HG03280 (cell line): ENCODE data around the gene GADD45GIP1.
"Not testable (repeated sequence)": the region's sequence is repeated elsewhere in the genome, so short reads cannot be mapped to it uniquely, and the experiment has no call there.

Source experiments
- ATAC-seq: cut with Tn5 transposase; IDR thresholded peaks from one replicate; pipeline ENCODE4 v1.9.1; 2021; ENCODE audit warnings: mild to moderate bottlenecking, moderate library complexity; ENCODE audit not compliant: unreplicated experiment

GADD45GIP1 gene

GRCh38 chr19:12965017-12965811 is 8.2 kb upstream of the GADD45GIP1 start:
- ATAC-seq = peak; percentile 81

DNA sequence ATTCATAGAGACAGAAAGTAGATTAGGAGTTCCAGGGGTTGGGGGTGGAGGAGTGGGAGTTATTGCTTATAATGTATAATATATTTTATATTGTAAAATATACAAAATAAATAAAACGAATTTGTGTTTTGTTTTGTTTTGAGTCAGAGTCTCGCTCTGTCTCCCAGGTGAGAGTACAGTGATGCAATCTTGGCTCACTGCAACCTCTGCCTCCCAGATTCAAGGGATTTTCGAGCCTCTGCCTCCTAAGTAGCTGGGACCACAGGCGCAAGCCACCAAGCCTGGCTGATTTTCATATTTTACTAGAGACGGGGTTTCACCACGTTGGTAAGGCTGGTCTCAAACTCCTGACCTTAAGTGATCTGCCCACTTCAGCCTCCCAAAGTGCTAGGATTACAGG is 2.5 kb upstream of the GADD45GIP1 start:
- no peak for ATAC-seq

DNA sequence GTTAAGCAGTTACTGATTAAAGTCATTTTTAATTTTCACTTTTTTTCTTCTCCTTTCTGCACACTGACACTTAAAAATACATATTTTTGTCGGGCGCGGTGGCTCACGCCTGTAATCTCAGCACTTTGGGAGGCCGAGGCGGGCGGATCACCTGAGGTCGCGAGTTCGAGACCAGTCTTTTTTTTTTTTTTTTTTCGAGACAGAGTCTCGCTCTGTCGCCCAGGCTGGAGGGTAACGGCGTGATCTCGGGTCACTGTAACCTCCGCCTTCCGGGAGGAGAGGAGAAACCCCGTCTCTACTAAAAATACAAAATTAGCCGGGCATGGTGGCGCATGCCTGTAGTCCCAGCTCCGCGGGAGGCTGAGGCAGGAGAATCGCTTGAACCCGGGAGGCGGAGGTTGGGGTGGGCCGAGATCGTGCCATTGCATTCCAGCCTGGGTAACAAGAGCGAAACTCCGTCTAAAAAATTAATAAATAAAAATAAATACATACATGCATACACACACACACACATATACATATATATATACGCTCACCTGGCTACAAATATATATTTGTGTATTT is 448 bp upstream of the GADD45GIP1 start:
- peak; percentile 8 for ATAC-seq

DNA sequence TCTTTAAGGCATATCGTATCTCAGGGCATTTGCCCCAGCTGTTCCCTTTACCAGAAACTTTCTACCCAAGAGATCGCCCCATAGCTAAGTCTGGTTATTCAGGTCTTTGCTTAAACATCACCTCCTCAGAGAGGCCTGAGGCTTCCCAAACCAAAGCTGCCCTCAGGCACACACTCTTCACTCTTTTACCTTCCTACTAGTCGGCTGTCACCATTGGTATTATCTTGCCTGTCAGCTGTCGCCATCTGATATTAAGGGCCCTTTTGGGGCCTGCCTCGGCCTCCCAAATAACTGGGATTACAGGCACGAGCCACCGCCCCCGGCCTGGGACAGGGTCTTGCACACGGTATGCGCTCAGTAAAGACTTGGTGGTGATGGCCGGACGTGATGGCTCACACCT is 1.0 kb downstream of the GADD45GIP1 start:
- ATAC-seq = no peak

DNA sequence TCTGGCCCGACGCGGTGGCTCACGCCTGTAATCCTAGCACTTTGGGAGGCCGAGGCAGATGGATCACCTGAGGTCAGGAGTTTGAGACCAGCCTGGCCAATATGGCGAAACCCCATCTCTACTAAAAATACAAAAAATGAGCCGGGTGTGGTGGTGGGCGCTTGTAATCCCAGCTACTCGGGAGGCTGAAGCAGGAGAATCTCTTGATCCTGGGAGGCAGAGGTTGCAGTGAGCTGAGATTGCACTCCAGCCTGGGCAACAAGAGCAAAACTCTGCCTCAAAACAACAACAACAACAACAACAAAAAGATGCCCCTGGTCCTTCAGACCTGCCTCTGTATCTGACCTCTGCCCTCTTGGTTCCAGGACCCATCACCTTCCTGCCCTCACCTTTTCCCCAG is 1.4 kb downstream of the GADD45GIP1 start:
- not testable (repeated sequence) for ATAC-seq

DNA sequence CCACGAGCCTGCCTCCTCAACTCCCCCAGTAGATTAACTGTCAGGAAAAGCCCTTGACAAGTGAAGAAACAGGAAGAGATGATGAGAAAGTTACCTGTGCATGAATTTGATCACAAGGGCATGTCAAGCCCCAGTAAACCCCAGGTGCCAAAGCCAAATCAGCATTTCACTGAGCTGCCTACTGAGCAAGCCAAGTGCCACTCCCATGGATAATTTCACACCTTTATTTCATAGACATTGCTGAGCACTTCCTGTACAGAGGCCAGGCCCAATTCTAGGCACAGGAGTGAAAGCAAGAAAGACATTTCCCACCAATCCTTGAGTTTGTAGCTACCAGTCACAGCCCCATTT is 2.4 kb downstream of the GADD45GIP1 start:
- ATAC-seq = no peak

DNA sequence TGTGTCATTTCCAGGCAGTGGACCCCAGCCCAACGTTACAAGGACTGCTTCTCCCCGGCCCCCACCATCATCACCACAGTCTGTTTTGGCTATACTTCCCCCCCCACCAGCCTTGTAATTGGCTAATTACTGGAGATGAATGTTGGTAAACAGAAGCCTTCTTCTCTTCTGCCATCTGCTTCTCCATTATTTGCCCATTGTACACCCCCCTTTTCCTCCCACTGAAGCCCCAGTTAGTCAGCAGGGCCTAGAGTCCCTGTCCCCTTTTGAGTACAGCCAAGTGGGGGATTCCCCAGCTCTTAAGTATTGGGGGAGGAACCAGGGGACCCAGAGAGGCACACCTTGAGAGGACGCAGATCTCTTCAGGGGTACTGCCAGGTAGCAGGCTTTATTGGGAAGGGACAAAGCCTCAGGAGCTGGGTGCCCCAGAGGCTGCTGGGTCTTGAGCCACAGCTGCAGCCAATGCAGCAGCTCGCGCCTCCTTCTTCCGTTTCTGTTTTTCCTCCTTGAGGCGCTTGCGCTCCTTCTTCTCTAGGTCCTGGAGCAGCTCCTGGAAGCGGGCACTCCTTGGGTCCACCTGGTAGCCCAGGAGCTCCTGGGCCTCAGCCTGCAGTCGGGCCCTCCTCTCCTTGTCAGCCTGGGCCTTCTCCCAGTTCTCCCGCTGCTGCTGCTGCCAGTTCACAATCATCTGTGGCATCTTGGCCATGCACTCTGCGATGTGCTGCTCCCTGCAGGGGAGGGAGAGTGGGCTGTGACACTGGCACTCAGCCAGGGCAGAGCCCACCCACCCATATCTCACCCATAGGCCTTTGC is 3.0 kb downstream of the GADD45GIP1 start:
- ATAC-seq = no peak

GRCh38 chr19:12953138-12953798 is 3.8 kb downstream of the GADD45GIP1 start:
- no peak for ATAC-seq

- no peak for ATAC-seq
Observed at GRCh38 chr19:12952488-12953137, 4.4 kb downstream of the GADD45GIP1 start.

- not testable (repeated sequence) for ATAC-seq
Observed at GRCh38 chr19:12952050-12952449, 5.0 kb downstream of the GADD45GIP1 start.

- ATAC-seq = no peak
Observed at GRCh38 chr19:12949363-12950283, 7.4 kb downstream of the GADD45GIP1 start.

DNA sequence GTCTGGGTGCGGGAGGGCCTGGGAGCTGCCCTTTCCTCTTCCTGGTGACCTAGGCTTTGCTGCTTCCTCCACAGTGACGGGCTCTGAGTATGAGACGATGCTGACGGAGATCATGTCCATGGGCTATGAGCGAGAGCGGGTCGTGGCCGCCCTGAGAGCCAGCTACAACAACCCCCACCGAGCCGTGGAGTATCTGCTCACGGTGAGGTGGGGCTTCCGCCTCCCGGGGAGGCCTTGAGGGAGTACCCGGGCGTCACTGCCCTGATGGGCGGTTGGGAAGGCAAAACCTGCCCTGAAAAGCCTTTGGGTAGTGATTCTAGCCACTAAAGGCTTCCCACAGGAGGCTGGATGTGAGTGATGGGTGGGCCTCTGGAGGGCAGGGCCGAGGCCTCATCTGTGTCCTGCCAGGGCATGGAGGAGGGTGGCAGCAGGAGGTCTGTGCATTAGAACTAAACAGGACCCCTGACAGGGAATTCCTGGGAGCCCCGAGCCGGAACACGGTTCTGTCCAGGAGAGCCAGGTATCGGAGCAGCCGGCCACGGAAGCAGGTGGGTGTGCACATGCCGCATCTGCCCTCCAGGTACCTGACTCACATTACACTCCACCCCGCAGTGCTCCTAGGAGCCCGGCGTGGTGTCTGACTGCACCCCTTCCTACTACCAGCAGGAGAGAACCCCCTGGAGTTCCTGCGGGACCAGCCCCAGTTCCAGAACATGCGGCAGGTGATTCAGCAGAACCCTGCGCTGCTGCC is 8.2 kb downstream of the GADD45GIP1 start:
- no peak for ATAC-seq

DNA sequence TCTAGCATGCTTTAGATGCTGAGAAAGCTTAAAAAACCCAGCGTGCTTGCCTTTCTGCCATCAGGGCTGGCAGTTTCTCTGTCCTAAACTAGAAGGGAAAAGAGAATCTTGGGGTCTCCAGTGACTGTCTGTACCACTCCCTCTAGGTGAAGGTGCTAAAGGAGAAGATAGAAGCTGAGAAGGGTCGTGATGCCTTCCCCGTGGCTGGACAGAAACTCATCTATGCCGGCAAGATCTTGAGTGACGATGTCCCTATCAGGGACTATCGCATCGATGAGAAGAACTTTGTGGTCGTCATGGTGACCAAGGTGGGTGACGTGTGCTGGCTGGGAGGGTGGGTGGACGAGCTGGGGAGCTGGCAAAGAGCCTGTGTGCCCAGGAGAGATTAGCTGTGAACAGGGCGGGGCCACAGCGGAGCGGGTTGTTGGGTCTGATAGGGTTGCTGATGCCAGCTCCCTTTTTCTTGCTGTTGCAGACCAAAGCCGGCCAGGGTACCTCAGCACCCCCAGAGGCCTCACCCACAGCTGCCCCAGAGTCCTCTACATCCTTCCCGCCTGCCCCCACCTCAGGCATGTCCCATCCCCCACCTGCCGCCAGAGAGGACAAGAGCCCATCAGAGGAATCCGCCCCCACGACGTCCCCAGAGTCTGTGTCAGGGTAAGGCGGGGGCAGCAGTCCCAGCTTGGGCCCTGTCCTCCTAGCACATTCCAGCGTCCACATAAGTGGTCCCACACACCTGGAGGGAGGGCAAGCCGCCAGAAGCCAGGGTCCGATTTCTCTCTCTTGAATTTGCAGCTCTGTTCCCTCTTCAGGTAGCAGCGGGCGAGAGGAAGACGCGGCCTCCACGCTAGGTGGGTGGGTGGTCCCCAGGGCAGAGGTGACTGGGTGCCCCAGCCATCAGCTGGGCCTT is 9.1 kb downstream of the GADD45GIP1 start:
- ATAC-seq = no peak

DNA sequence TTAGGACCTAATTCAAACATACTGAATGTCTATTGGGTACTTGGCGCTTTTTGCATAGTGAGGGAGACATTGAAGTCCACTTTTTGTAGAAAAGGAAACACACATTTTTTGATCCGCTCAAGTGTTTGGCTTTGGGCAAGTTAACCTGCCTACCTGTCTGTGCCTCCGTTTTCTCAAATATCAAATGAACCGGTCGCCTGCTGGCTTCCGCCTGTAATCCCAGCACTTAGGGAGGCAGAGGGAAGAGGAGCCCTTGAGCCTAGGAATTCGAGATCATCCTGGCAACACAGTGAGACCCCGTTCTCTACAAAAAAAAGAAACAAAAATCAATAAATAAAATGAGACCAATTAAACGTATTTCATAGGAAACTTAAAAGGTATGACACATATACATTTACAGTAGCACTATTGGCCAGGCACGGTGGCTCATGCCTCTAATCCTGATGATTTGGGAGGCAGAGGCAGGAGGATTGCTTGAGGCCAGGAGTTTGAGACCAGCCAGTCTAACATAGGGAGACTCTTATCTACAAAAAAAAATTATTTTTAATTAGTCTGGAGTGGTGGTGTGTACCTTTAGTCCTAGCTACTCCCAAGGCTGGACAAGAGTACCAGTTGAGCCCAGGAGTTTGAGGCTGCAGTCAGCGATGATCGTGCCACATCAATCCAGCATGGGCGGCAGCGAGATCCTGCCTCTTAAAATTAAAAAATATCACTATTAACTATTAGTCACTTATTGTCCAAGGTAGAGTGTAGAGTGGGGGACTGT is 10.1 kb downstream of the GADD45GIP1 start:
- no peak for ATAC-seq

GRCh38 chr19:12946092-12946721 is 10.8 kb downstream of the GADD45GIP1 start:
- peak; percentile 36 for ATAC-seq

DNA sequence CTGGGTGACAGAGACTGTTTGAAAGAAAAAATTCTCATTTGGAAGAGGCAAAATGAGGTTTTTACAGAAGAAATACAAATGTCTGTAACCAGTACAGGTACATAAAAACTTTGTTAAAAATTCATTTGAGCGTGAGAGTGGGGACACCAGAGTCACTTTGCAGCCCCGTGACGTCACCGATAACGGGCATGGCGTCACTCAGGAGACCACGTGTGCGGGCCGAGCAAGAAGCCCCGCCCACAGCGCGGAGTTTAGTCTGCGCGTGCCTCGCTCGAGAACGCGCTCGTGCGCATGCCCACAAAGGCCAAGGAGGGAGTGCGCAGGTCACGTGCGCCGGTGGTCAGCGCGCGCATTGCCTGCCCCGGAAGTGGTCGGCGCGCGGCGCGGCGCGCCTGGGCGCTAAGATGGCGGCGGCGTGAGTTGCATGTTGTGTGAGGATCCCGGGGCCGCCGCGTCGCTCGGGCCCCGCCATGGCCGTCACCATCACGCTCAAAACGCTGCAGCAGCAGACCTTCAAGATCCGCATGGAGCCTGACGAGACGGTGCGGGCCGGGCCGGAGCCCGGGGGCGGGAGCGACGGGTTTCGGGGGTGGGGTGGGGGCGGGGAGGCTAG is 11.4 kb downstream of the GADD45GIP1 start, which contains the start of gene RAD23A:
Gene RAD23A (plus strand): TSS at position 384 of the 613 bp plus-strand sequence. CDS start 87 bp downstream, at position 471.
- peak; percentile 81 for ATAC-seq
